K562 (cell line): ENCODE measurements around the gene SPTBN4. TPM values are rescaled to one million over a fixed set of nuclear protein-coding genes. Genes with fewer than 3 reads are reported as not detected.
A peak's percentile ranks its signal among the peaks of the same experiment; 100 is the strongest.

Experiments used
- ARHGAP35 ChIP-seq: fragments of 450-650 bp; IDR thresholded peaks from 2 replicates; pipeline ENCODE4 v1.6.1; 2018; ENCODE audit not compliant: partially characterized antibody
- BRF2 ChIP-seq: IDR thresholded peaks from 3 replicates; pipeline ENCODE4 v1.6.1; 2011; ENCODE audit warnings: borderline replicate concordance, mild to moderate bottlenecking; ENCODE audit not compliant: insufficient read length, insufficient read depth
- C11orf30 ChIP-seq: fragments of 450-650 bp; IDR thresholded peaks from 2 replicates; pipeline ENCODE4 v1.6.1; 2016; ENCODE audit warnings: low read depth, mild to moderate bottlenecking
- CREM ChIP-seq: IDR thresholded peaks from 2 replicates; pipeline ENCODE4 v1.6.1; 2014; ENCODE audit warnings: antibody characterized with exemption, low read depth
- EGR1 ChIP-seq: fragments of 450-650 bp; conservative IDR thresholded peaks from 2 replicates; pipeline ENCODE4 v1.6.1; 2017; ENCODE audit warnings: mild to moderate bottlenecking
- ETS1 ChIP-seq: conservative IDR thresholded peaks from 2 replicates; pipeline ENCODE4 v1.6.1; 2011; ENCODE audit warnings: low read depth, mild to moderate bottlenecking, low read length; ENCODE audit not compliant: control insufficient read depth
- FOS ChIP-seq: IDR thresholded peaks from 3 replicates; pipeline ENCODE4 v1.6.1; 2011; ENCODE audit not compliant: insufficient read length; ENCODE audit errors: extremely low read depth
- HEY1 ChIP-seq: fragments of 250-450 bp; sonication (Bioruptor Pico); IDR thresholded peaks from 2 replicates; pipeline ENCODE4 v1.5.0; 2020; ENCODE audit warnings: mild to moderate bottlenecking, moderate library complexity, borderline replicate concordance
- HLTF ChIP-seq: fragments of 450-650 bp; IDR thresholded peaks from 2 replicates; pipeline ENCODE4 v1.6.1; 2016
- KLF6 ChIP-seq: fragments of 250-450 bp; sonication (Bioruptor Pico); IDR thresholded peaks from 2 replicates; pipeline ENCODE4 v1.4.0; 2020; ENCODE audit warnings: mild to moderate bottlenecking, moderate library complexity, borderline replicate concordance
- PATZ1 ChIP-seq: fragments of 250-450 bp; sonication (Bioruptor Pico); IDR thresholded peaks from 2 replicates; pipeline ENCODE4 v1.5.0; 2020; ENCODE audit warnings: mild to moderate bottlenecking, borderline replicate concordance
- RREB1 ChIP-seq: fragments of 250-450 bp; sonication (Bioruptor Pico); IDR thresholded peaks from 2 replicates; pipeline ENCODE4 v1.4.0; 2020
- TRIM25 ChIP-seq: fragments of 450-650 bp; IDR thresholded peaks from 2 replicates; pipeline ENCODE4 v1.7.0; 2016; ENCODE audit warnings: borderline replicate concordance
- ZFP36 ChIP-seq: fragments of 150-350 bp; IDR thresholded peaks from 2 replicates; pipeline ENCODE4 v1.6.1; 2018; ENCODE audit warnings: low read length, low read depth; ENCODE audit not compliant: partially characterized antibody
- ZNF695 ChIP-seq: fragments of 450-650 bp; formaldehyde crosslinking; IDR thresholded peaks from 2 replicates; pipeline ENCODE4 v1.4.0; 2020; ENCODE audit warnings: mild to moderate bottlenecking, moderate library complexity
- polyA plus RNA-seq, 8 experiments: library from polyadenylated mRNA; depleted of rRNA in 4 of 8; stranded (reverse) in 5 of 8; unstranded in 3 of 8; fragments of >200 nt; fragmentation: Nextera tagmentation in 2 of 8; fragmentation: Illumina TruSeq in 1 of 8; extraction: Ambion mirVana in 2 of 8; extraction: Trizol in 1 of 8; gene quantifications; 2 replicates each; pipeline versions ENCODE4 v1.2.1 to v1.2.3, GENCODE V29; 2011 to 2014; ENCODE audit warnings: inconsistent platforms in 1 of 8, missing spikeins in 1 of 8
- total RNA-seq, 7 experiments: library from RNA; depleted of rRNA in 6 of 7; stranded (reverse); fragments of >200 nt in 6 of 7; fragmentation: Illumina TruSeq in 2 of 7; extraction: Trizol in 2 of 7; gene quantifications; 2 replicates each; pipeline versions ENCODE4 v1.2.1 to v1.2.3, GENCODE V29; 2011 to 2021; ENCODE audit warnings: low replicate concordance in 1 of 7

SPTBN4 gene
- total and polyA plus RNA-seq, 9 of the 15 experiments (the other 6 are each of a cell fraction or from before 2014, with no cell fraction given): 0.01 to 1.5 (median 0.86) TPM

GRCh38 chr19:40465557-40466218, 1.1 kb upstream of the SPTBN4 start, which contains the start of gene BLVRB (continued):
- TF ChIP-seq RREB1 (CRISPR knock-in tag) (no peak), KLF6 (CRISPR knock-in tag) (peak; percentile 48; the same call in 1 of the 2 replicates), FOS (no peak), ETS1 (0 out of 2 replicates have a peak, but pooled peaks have one; percentile 51), ARHGAP35 (peak; percentile 81), ZFP36 (no peak), BRF2 (no peak), CREM (peak; percentile 56), EGR1 (peak; percentile 88), ZNF695 (CRISPR knock-in tag) (no peak), C11orf30 (no peak), PATZ1 (CRISPR knock-in tag) (no peak), TRIM25 (no peak), HEY1 (CRISPR knock-in tag) (no peak), HLTF (0 out of 2 replicates have a peak, but pooled peaks have one; percentile 43)
